ENCODE data around the gene CDT1. TPM values are rescaled to one million over a fixed set of nuclear protein-coding genes. Genes with fewer than 3 reads are reported as not detected.

CDT1 gene
- total and polyA plus RNA-seq, 9 donors, result 0.18 to 3.2 (median 0.95) TPM; not detected in 1

- no peak for DNase-seq
- Histone ChIP-seq H3K27me3 (no peaks in the 10 kb centered on the region), H3K36me3 (no peaks in the 10 kb centered on the region), H3K4me1 (ENCODE audit: insufficient read depth) (peaks cover 8% of the 10 kb centered on the region), H3K9me3 (no peaks in the 10 kb centered on the region), H3K27ac (no peak overlapping the region), H3K4me3 (no peak overlapping the region)
- 85 to 90% (median 85%) methylated on average over 13 of the region's 13 CpGs for WGBS, 3 donors
- no peak for TF ChIP-seq EP300 (IDR thresholded peaks at IDR 0.05)
- TF ChIP-seq POLR2A (IDR thresholded peaks at IDR 0.05), result no peak
- no peak for TF ChIP-seq CTCF (IDR thresholded peaks at IDR 0.05)
- intact Hi-C loops (cut with DNase I), result no loop called here
These were observed 45.2 kb upstream of the CDT1 start for GRCh38 chr16:88758227-88758943.

- H3K4me3 ChIP-seq, result no peak overlapping the region
- no peaks in the 10 kb centered on the region for H3K9me3 ChIP-seq
- peaks cover 10% of the 10 kb centered on the region for H3K4me1 ChIP-seq (ENCODE audit: insufficient read depth)
- no peaks in the 10 kb centered on the region for H3K27me3 ChIP-seq
- H3K27ac ChIP-seq, result peak overlapping the region in 1 of 2 donors; percentile 5
- 72 to 75% (median 74%) methylated on average over 6 of the region's 6 CpGs for WGBS, 3 donors
- no peak for DNase-seq
- intact Hi-C loops (cut with DNase I), result no loop called here
- TF ChIP-seq POLR2A (IDR thresholded peaks at IDR 0.05) (no peak), CTCF (IDR thresholded peaks at IDR 0.05) (no peak), EP300 (IDR thresholded peaks at IDR 0.05) (no peak)
- H3K36me3 ChIP-seq, result no peaks in the 10 kb centered on the region
These were observed 44.7 kb upstream of the CDT1 start for GRCh38 chr16:88758944-88759244.

- Histone ChIP-seq H3K27ac (peak overlapping the region; percentile 5 to 45), H3K9me3 (no peaks in the 10 kb centered on the region), H3K36me3 (no peaks in the 10 kb centered on the region), H3K27me3 (no peaks in the 10 kb centered on the region), H3K4me3 (peak overlapping the region; percentile 3), H3K4me1 (ENCODE audit: insufficient read depth) (peaks cover 10% of the 10 kb centered on the region)
- DNase-seq, result peak; percentile 56 to 85 (median 71)
- 25 to 36% (median 34%) methylated on average over 23 to 26 of the region's 26 CpGs for WGBS, 3 donors
- TF ChIP-seq POLR2A (IDR thresholded peaks at IDR 0.05) (no peak), EP300 (IDR thresholded peaks at IDR 0.05) (no peak), CTCF (IDR thresholded peaks at IDR 0.05) (no peak)
- intact Hi-C loops (cut with DNase I), result no loop called here
These were observed 44.2 kb upstream of the CDT1 start for GRCh38 chr16:88759245-88759975.

- no peak for DNase-seq
- 84 to 94% (median 88%) methylated on average over 22 of the region's 22 CpGs for WGBS, 3 donors
- no peaks in the 10 kb centered on the region for H3K27me3 ChIP-seq
- H3K27ac ChIP-seq, result peak overlapping the region in 1 of 2 donors; percentile 45
- peaks cover 10% of the 10 kb centered on the region for H3K4me1 ChIP-seq (ENCODE audit: insufficient read depth)
- intact Hi-C loops (cut with DNase I), result no loop called here
- peak overlapping the region; percentile 3 for H3K4me3 ChIP-seq
- H3K9me3 ChIP-seq, result no peaks in the 10 kb centered on the region
- no peak for TF ChIP-seq CTCF (IDR thresholded peaks at IDR 0.05)
- TF ChIP-seq POLR2A (IDR thresholded peaks at IDR 0.05), result no peak
- no peak for TF ChIP-seq EP300 (IDR thresholded peaks at IDR 0.05)
- no peaks in the 10 kb centered on the region for H3K36me3 ChIP-seq
These were observed 43.6 kb upstream of the CDT1 start for GRCh38 chr16:88759976-88760350.

Data from ovary (tissue), 9 donors.